GM18498 (cell line): ENCODE results near the gene MAP3K12.
A peak's percentile ranks its signal among the peaks of the same experiment; 100 is the strongest.

Source experiments
- ATAC-seq: cut with Tn5 transposase; IDR thresholded peaks from one replicate; pipeline ENCODE4 v1.9.1; 2021; ENCODE audit warnings: mild to moderate bottlenecking, moderate library complexity; ENCODE audit not compliant: unreplicated experiment

Gene MAP3K12

DNA sequence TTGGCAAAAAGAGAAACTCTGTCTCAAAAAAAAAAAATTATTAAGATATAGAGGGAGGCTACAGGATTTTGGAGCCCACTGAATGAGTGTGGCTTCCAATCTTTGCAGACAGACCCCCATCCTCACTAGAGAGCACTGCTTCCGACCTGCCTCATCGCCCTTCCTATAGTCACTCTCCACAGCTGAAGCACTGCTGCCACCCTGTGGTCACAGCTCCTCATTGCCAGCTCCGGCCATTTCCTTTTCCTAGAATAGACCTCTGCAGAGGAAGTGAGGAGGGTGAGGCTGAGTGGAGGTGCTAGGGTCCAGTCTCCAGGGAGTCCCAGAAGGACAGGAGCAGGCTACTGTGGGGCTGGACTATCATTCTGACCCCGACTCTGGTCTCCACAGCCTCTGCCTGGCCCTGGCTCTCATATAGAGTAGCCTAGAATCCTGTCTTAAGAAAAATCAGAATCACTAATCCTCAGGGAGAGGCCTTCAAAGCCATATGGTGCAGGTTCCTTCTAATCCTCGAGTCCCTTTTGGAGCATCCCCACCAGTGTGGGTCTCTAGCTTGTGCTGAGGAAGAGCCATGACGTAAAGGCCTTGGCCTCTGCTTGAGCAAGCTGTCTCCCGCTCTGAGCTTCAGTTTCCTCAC, 9.4 kb upstream of the MAP3K12 start:
- peak; percentile 90 for ATAC-seq

DNA sequence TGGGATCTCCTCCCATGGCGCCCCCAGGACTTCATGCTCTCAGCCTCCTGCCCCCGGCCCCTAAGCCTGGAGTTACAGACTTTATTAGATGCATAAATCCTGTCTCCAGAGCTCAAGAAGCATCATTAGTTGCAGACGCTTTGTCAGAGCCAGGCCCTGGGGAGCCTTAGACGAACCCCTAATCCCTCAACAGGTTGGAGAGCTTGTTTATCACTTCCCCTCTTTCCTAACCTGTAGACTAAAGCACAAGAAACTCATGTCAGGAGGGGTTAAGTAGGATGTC, 8.3 kb upstream of the MAP3K12 start:
- ATAC-seq, result no peak

DNA sequence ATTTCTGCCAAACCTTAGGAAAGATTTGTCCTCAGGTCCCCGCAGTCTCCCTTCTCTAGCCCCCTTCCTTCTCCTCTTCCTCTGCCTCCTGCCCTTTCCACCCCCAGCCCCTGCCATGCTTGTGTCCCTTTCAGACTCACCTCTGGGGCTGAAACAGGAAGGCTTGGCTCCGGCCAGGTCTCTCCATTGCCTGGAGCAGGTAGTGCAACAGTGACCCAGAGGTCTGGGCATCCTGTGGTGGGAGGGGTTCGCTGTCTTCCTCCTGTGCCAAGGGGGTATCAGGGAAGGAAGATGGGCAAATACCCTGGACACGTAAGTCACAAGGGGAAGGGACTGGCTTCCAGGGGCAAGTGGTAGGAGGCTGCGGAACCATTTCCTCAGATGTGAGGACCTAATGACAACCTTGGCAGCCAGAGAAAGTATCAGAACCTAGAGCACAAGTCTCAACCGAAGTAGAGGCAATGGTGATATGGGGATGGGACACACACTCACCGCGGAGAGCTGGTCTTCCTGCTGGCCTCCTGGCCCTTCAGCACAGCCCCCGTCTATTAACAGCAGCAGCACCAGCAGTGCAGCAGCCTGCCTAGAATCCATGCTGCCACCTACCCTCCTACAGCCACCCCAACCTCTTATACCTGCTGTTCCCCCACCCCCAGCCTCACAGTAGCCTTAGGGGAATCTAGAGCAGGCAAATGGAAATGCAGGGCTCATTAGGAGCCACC, 7.8 kb upstream of the MAP3K12 start, which contains the start of gene NPFF:
NPFF (minus strand) TSS at position 604 of the 722 bp plus-strand sequence; CDS start at position 594, 10 bp downstream.
- ATAC-seq, result no peak

DNA sequence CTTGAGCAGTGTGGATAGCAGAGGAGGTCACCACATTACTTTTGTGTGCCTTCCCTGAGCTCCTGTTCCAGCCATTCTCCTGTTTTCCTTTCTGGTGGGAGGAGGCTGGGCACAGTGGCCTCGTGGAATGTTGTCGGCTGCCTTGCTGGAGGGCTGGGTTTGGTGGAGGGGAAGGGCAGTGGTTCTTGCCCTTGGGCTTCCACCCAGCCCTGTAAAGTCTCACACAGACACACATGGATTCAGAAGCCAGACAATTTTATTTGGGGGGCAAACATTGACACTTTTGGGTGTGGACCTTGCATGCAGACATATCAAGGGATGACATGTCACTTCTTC, 7.2 kb upstream of the MAP3K12 start:
- ATAC-seq, result no peak

DNA sequence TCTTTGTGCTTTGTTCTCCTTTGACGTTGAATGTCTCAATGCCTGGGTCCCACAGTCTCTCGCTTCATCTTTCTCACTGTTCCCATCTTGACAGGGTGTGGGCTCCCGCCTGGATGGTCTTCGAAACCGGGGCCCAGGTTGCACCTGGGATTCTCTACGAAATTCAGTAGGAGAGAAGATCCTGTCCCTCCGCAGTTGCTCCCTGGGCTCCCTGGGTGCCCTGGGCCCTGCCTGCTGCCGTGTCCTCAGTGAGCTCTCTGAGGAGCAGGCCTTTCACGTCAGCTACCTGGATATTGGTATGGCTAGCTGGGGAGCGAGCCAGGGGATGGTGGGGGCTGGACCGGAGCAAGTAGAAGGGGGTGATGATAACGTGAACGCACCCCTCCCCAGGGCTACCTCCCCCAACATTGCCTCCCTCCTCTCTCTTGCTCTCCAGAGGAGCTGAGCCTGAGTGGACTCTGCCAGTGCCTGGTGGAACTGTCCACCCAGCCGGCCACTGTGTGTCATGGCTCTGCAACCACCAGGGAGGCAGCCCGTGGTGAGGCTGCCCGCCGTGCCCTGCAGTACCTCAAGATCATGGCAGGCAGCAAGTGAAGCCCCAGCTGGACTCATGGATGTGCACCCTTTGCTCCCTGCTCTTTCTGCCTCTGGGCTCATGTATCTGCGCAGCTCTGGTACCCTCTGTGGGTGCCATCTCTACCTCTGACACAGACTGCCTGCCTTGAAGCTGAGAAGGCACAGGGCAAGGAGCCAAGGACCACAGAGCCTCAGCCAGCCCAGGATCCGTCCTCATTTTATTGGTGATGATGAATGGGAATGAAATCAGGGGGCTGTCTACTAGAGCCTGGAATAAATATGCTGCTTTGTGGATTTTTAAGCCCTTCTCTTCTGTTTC, 6.5 kb upstream of the MAP3K12 start:
- no peak for ATAC-seq

DNA sequence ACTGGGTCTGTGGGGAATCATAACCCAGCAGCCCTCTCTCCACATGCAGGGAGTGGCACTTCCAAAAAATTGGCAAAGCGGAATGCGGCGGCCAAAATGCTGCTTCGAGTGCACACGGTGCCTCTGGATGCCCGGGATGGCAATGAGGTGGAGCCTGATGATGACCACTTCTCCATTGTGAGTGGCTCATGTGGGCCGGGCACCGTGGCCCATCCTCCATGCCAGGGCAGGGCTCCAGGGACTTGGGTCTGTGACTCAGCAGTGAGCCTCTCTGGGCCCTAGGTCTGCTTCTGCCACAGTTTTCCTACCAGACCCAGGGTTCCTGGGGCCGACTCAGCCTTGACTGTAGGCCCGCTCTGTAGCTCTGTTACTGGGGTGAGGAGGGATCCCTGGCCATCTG, 5.8 kb upstream of the MAP3K12 start:
- no peak for ATAC-seq

DNA sequence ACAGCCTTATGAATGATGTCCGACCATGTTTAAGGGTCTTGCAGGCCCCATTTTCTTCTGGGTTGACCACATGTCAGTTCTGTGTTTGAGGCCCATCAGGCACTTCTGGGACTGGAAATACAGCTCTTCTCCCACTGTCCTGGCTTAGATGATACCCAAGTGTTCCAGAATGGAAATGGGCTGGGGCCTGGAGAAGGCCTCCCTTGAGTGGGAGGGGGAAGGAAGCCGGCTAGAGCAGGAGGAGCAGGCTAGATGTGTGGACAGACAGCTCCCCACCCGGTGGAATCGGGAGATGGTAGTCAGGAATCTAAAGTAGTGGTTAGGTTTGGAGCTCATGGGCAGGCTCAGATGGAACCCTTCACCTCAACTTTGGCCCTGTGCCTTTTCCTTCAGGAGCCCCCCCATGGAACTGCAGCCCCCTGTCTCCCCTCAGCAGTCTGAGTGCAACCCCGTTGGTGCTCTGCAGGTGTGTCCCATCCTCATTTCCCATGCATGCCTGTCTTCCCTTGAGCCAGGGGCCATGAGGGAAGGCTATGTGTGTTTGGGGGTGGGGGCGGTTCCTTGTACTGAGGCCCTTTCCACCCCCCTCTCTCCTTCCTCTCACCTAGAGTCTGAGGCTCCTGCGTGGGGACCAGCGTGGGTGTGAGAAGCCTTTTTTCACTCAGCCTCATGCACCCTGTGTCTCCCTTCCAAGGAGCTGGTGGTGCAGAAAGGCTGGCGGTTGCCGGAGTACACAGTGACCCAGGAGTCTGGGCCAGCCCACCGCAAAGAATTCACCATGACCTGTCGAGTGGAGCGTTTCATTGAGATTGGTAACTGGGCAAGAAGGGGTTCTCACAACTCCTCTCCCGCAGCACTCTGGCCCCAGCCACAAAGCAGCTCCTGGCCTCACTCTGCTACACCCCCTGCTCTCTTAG, 5.0 kb upstream of the MAP3K12 start:
- no peak for ATAC-seq

DNA sequence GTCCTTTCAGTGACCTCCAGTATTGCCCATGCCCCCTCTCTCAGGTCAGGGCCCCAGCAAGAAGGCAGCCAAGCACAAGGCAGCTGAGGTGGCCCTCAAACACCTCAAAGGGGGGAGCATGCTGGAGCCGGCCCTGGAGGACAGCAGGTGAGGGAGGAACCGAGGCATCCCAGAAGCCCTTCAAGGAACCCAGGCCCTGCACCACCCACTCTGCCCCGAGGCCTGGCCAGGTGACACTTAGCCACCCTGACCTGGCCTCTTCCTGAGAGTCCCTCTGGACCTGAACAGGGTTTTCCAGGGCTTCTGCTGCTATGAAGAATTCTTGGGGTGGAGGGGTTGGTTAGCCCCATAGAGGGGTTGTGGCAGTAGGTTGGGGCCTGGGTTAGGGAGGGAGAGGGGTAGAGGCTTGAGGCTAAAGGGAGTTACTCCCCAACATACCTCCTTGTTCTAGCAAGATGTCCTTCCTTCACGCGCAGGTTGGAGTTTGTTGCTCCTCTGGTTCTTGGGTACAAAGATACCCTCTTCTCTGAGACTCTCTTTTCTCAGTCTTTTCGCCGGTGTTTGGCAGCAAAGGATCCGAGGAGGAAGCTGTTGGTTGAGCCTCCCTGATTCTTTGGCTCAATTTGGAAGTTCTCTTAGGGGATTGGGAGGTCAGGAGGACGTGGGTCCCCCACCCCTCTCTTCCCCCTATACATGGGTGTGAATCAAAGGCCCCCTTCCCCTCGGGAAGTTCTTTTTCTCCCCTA, 3.9 kb upstream of the MAP3K12 start:
- ATAC-seq, result no peak

DNA sequence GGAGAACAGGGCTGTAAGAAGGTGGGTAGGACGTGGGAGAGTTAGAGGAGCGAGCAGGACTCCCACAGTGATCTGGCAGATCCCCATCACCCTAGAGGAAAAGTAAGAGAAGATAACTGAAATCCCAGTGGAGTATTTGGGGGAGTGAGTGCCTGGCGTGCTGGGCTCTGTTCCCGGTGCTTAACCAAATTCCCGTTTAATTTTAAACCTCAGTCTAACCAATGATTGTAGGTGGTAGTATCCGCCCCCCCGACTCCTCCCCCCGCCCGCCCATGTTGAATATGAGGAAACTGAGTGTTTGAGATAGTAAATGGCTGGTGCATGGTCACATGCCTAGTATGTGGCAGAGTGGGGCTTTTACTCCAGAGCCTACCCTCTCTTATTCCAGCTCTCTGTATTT, 3.1 kb upstream of the MAP3K12 start:
- no peak for ATAC-seq

DNA sequence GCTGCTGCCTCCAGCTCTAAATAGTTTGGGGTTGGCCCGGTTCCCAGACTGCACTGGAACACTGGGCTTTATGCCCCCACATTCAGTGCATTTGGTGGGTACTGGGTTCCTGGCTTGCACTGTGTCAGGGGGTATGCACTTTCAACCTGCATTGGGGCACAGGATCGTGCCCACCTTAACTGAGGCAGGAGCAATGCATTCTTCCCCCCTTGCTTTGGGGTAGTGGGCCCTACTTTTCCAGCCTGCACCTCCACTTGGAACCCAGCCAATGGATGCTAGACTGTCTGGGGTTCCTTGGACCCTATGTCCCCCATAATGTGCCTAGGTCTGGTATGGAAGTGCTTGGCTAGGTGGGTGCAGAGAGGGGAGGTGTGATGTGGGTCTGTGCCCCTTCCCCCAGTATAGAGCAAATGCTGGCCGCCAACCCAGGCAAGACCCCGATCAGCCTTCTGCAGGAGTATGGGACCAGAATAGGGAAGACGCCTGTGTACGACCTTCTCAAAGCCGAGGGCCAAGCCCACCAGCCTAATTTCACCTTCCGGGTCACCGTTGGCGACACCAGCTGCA, 2.4 kb upstream of the MAP3K12 start:
- no peak for ATAC-seq

DNA sequence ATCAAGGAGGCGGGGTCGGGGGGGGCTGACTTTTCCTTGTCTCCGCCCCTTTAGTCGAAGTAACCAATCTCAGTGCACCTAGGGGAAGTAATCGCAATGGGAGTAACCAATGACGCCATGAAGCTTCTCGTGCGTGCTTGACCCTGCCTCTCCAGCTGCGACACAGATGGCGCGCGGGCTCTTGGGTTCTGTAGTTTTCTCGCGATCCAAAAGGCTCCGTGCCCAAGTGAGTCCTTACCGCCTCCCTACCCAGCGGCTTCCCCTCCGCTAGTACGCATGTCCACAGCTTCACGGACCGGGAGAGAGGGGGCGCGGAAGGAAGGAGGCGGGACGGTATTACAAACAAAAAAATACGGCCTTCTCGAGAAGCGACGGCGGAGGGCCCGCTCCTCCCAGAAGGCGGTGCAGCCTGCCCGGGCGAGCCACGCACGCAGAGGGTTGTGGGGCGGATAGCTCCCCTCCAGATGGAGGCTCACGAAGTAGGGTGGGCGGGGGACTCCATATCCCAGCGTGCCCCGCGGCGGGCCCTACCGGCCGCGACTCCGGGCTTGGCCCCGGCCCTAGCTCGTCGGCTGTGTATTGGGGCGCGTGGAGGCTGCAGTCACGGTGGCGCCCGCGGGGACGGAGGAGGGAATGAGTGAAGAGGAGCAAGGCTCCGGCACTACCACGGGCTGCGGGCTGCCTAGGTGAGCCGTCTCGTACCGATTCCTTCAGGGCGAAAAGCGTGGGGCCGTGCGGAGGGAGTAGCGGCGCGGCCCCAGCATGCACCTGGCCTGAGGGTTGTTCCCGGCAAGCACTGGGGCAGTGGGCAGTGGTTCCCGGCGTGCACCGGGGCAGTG, 1.7 kb upstream of the MAP3K12 start, which contains the start of gene TARBP2:
TARBP2 (plus strand) TSS at position 508 of the 839 bp plus-strand sequence; CDS start at position 634, 126 bp downstream.
- peak; percentile 70 for ATAC-seq

DNA sequence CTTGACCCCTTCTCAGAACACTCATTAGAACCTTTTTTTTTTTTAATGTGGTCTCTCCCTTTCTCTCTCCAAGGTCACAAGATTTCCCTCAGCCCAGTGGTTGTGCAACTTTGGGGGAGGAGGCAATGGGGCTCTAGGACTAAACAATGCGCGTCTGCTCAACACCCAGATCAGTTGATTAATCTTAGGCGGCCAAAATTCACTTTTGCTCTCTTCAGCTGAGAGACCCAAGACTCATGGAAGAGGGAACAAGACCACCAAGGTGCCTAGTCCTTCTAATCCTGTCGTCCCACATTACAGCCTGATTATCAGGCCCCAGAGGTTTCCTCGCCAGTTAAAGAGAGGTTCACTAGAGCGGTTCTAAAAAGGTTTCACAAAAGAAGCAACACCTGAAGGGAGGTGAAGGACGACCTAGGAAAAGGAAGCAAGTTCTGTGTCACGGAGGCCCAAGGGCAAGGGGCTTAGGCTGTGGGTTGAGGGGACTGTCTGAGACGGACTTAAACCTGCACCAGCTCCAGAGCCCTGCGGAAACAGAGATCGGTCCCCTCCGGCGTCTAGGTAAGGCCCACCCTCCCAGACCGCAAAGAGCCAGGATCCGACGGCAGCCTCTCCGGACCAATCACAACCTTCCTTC, 1.0 kb upstream of the MAP3K12 start:
- ATAC-seq, result no peak

DNA sequence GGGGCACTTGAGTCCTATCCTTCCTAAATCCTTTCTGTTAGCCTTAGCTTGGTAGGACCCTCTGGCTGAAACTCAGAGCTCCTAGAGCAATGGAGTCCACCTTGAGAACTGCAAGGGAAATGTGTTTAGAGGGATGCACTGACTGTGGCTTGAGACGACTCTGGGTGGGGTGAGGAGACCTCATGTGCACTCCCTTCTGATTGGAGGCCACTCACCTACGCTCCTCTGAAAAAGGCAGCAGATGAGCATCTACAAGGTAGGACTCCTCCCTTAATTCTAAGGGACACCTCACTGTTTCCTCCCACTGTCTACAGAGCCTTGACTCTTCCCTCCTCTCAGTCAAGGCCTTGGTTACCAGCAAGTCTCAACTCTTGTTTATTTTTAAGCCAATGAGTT, 1.0 kb downstream of the MAP3K12 start:
- no peak for ATAC-seq

DNA sequence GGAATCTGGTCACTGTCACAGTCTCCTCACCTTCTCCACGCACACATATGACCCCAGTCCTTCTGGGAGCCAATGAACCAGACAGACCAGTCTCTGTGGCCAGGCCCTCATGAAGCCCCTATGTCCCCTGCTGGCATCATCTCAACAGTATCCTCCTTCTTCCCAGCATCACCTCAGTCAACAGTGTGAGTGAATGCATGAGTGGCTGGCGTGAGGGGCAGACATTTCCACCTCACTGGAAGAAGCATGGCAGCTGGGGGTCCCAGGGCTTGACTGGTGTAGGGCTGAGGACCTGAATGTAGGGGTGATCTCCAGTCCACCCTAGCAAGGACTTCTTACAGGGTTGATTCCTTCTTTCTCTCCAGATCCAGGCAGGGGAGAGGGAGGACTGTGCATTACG, 1.8 kb downstream of the MAP3K12 start:
- ATAC-seq, result no peak

DNA sequence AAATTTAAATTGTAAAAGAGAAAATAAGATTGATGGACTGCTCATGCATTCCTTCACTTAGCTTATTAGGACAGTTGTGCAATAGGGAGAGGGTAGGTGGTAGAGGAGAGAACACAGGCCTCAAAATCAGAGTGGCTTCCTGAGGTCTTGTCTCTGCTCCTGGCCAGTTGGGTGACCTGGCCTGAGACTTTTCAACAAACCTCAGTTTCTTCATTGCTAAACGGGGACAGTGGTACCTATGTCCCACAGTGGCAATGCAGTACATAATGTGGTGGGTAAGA, 2.6 kb downstream of the MAP3K12 start:
- ATAC-seq, result no peak

DNA sequence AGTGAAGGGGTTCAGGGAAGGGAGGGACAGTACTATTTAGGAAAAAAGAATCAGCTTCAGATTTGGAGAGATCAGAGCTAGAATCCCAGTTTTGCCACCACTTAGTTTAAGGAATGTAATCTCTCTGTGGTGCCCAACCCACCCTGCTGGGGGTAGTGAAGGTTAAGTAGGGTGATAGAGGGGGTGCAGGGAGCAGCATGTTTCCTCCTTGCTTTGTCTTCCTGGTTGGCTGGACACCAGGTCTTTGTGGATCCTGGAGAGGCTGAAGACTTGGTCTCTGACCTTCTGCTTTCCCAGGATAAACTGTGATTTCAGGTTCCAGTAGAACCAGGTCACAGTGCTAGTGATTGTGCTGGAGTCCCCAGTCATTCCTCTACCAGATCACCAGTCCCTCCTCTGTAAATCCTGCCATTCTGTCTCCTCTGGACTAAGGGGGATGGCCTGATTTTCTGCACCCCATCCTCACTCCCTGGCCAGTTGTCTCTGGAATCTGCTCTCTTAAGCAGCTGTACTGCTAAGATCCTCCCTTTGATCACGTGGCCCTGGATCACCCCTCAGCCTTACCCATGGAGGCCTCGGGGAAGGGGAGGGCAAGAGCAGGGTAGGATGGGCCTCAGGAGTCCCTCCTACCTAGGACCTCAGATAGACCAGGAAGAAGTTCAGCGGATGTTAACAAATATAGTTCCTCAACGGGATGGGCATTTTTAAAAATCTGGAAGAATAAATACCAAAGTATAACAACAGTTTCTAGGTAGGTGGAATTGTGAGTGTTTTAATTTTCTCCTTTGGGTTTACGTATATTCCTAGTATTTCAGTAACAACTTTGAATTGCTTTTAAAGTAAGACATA, 3.1 kb downstream of the MAP3K12 start:
- no peak for ATAC-seq

DNA sequence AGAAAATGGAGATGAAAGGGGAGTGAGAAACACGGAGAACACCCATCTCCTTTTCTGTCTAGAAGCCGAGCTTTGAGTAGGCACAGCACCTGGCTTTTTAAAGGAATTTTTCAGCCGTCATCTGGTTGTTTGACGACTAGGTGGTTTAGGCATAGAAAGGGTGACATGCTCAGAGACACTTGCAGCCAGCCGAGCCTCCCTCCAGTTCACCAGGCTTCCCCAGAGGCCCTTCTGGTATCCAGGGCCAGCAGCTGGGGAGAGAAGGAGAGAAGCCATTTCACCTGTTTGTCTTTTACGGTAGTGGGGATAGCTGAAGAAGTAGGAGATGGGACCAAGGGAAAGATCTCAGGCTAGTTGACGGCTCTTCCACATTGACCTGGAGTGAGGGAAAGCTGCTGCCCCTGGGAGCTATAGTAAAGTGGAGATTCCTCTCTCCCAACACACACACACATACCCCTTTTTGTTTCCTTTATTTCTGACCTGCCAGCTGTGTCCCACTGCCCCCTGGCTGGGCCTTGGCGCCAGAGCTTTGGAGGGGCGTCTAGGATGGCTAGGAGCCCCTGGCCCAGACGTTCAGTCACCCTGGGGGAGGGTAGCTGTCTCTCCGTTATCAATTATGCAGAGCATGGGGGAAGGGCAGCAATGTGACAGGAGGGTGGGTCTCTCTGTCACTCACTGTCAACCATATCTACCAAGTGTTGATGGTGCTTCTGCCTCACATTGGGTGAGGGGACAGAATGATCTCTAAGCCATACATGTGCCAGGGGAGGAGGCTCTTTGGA, 5.5 kb downstream of the MAP3K12 start:
- no peak for ATAC-seq
